HCT116 (cell line): ENCODE data around the gene WNT11. TPM values are rescaled to one million over a fixed set of nuclear protein-coding genes. Genes with fewer than 3 reads are reported as not detected.

ENCODE experiments used
- ATAC-seq: fragments of 200-7000 bp; cut with Tn5 transposase; 2 replicates; pipeline ENCODE4 v1.9.1; 2020; ENCODE audit warnings: mild to moderate bottlenecking, moderate library complexity
- BruUV-seq: library from RNA; stranded (reverse); fragments of 400-500 nt; replicated peaks from 2 replicates; lab custom pipeline; 2021; lab: Mats Ljungman, UMichigan
- CTCF ChIA-PET: fragments of 300-600 bp; sonication (Branson Sonifier 250); formaldehyde crosslinking; loops from one replicate; lab custom pipeline; 2021; ENCODE audit warnings: antibody characterized with exemption; lab: Charles Lee
- POLR2A ChIA-PET: fragments of 300-600, 350-600 bp; sonication (Branson Sonifier 250); formaldehyde crosslinking; loops from one replicate; lab custom pipeline; 2021; ENCODE audit warnings: antibody characterized with exemption; lab: Charles Lee
- RAD21 ChIA-PET, 2 experiments: fragments of 300-600 bp; sonication (Branson Sonifier 250); formaldehyde crosslinking; loops; one replicate each; lab custom pipeline; 2023; ENCODE audit warnings: low total read pairs in 2 of 2; ENCODE audit not compliant: uncharacterized antibody in 2 of 2, unreplicated experiment in 2 of 2, low non-redundant PET in 1 of 2; lab: Charles Lee
- DNase-seq: peaks from one replicate; pipeline ENCODE4 v3.0.0-alpha.2; 2010; ENCODE audit warnings: low read depth, low spot score
- H2AFZ ChIP-seq: fragments of 200-600 bp; shearing (Covaris generic), sonication (generic); 2 replicates; pipeline ENCODE4 v1.6.1; 2017; ENCODE audit warnings: low read depth, mixed run types, mixed read lengths, antibody characterized with exemption, low read length; ENCODE audit not compliant: poor library complexity, severe bottlenecking
- H3K27ac ChIP-seq: 2 replicates; pipeline ENCODE4 v1.5.1; 2012; ENCODE audit warnings: low read depth, low read length
- H3K27me3 ChIP-seq: fragments of 200-600 bp; sonication (generic); 2 replicates; pipeline ENCODE4 v1.6.1; 2016; ENCODE audit warnings: mixed run types, low read length, mixed read lengths; ENCODE audit not compliant: insufficient read depth
- H3K36me3 ChIP-seq, 2 experiments: fragments of 200-500 bp in 1 of 2; fragments of 200-600 bp in 1 of 2; sonication (Bioruptor generic) in 1 of 2; sonication (generic) in 1 of 2; 2 replicates each; pipeline versions ENCODE4 v1.5.1 to v1.6.1; 2014 to 2016; ENCODE audit warnings: low read length in 2 of 2, inconsistent platforms in 1 of 2, mixed read lengths in 1 of 2, mixed run types in 1 of 2; ENCODE audit not compliant: insufficient read depth in 2 of 2, control insufficient read depth in 1 of 2
- H3K4me1 ChIP-seq, 2 experiments: fragments of 200-600 bp in 1 of 2; sonication (generic) in 1 of 2; 2 replicates each; pipeline versions ENCODE4 v1.5.1 to v1.6.1; 2012 to 2017; ENCODE audit warnings: low read length in 2 of 2, inconsistent platforms in 1 of 2, mild to moderate bottlenecking in 1 of 2, mixed read lengths in 1 of 2, mixed run types in 1 of 2, moderate library complexity in 1 of 2; ENCODE audit not compliant: insufficient read depth in 2 of 2, control insufficient read depth in 1 of 2
- H3K4me2 ChIP-seq: fragments of 200-600 bp; sonication (generic); 2 replicates; pipeline ENCODE4 v1.6.1; 2017; ENCODE audit warnings: mixed run types, low read length, mixed read lengths
- H3K4me3 ChIP-seq, 2 experiments: fragments of 200-600 bp in 1 of 2; sonication (generic) in 1 of 2; replicated peaks in 1 of 2; 2 replicates each; pipeline ENCODE4 v1.5.1; 2011 to 2016; ENCODE audit warnings: low read length in 2 of 2, control low read depth in 1 of 2, low read depth in 1 of 2, mild to moderate bottlenecking in 1 of 2, mixed read lengths in 1 of 2, mixed run types in 1 of 2
- H3K79me2 ChIP-seq: fragments of 200-600 bp; sonication (generic); 2 replicates; pipeline ENCODE4 v1.6.1; 2017; ENCODE audit warnings: mild to moderate bottlenecking, mixed run types, low read length, moderate library complexity, mixed read lengths; ENCODE audit not compliant: insufficient read depth
- H3K9ac ChIP-seq: fragments of 200-600 bp; sonication (generic); 2 replicates; pipeline ENCODE4 v1.6.1; 2016; ENCODE audit warnings: low read length, mixed read lengths
- H3K9me2 ChIP-seq: fragments of 200-600 bp; sonication (generic), shearing (Covaris generic); 2 replicates; pipeline ENCODE4 v1.6.1; 2017; ENCODE audit warnings: mixed run types, mild to moderate bottlenecking, moderate library complexity; ENCODE audit not compliant: insufficient read depth
- H3K9me3 ChIP-seq, 2 experiments: fragments of 200-500 bp in 1 of 2; fragments of 200-600 bp in 1 of 2; sonication (Bioruptor generic) in 1 of 2; sonication (generic) in 1 of 2; 2 replicates each; pipeline ENCODE4 v1.6.1; 2014 to 2017; ENCODE audit warnings: low read length in 2 of 2, mixed read lengths in 2 of 2, inconsistent platforms in 1 of 2, low read depth in 1 of 2, mild to moderate bottlenecking in 1 of 2, mixed run types in 1 of 2, moderate library complexity in 1 of 2; ENCODE audit not compliant: control insufficient read depth in 1 of 2, insufficient read depth in 1 of 2
- H4K20me1 ChIP-seq: fragments of 200-600 bp; sonication (generic), shearing (Covaris generic); 2 replicates; pipeline ENCODE4 v1.6.1; 2017; ENCODE audit warnings: mixed run types, mild to moderate bottlenecking, moderate library complexity; ENCODE audit not compliant: insufficient read depth
- CEBPB ChIP-seq: IDR thresholded peaks from 2 replicates; pipeline ENCODE4 v1.6.1; 2012; ENCODE audit warnings: low read depth
- FOSL1 ChIP-seq: IDR thresholded peaks from 2 replicates; pipeline ENCODE4 v1.6.1; 2012; ENCODE audit warnings: low read depth
- POLR2AphosphoS5 ChIP-seq: IDR thresholded peaks from 2 replicates; pipeline ENCODE4 v1.6.1; 2011; ENCODE audit warnings: mild to moderate bottlenecking, low read depth, low read length, moderate library complexity
- SIN3A ChIP-seq: IDR thresholded peaks from 2 replicates; pipeline ENCODE4 v1.6.1; 2012; ENCODE audit warnings: low read depth
- SRF ChIP-seq: IDR thresholded peaks from 2 replicates; pipeline ENCODE4 v1.6.1; 2012; ENCODE audit warnings: low read depth
- TCF7L2 ChIP-seq: IDR thresholded peaks from 2 replicates; pipeline ENCODE4 v1.7.0; 2011; ENCODE audit warnings: borderline replicate concordance, inconsistent platforms; ENCODE audit not compliant: insufficient read depth, insufficient read length; ENCODE audit errors: extremely low read depth
- intact Hi-C: fragments of 100-400 bp; cut with micrococcal nuclease; formaldehyde crosslinking; loops from 2 replicates; pipeline ENCODE4 v1.10.0; 2022
- total RNA-seq: library from RNA; stranded (reverse); gene quantifications from one replicate; pipeline ENCODE4 v1.2.1, GENCODE V29; 2021; ENCODE audit not compliant: unreplicated experiment
- TF ChIP-seq, protein P1 (sequence below): IDR thresholded peaks from 2 replicates; pipeline ENCODE4 v1.6.1; 2011; ENCODE audit warnings: mild to moderate bottlenecking, low read length, moderate library complexity; ENCODE audit not compliant: insufficient replicate concordance; ENCODE audit errors: extremely low read depth
- TF ChIP-seq, protein P2 (sequence below): IDR thresholded peaks from 2 replicates; pipeline ENCODE4 v1.6.1; 2012

Gene WNT11
- total RNA-seq, 1 experiment from 2014 or later: 1.9 TPM

DNA sequence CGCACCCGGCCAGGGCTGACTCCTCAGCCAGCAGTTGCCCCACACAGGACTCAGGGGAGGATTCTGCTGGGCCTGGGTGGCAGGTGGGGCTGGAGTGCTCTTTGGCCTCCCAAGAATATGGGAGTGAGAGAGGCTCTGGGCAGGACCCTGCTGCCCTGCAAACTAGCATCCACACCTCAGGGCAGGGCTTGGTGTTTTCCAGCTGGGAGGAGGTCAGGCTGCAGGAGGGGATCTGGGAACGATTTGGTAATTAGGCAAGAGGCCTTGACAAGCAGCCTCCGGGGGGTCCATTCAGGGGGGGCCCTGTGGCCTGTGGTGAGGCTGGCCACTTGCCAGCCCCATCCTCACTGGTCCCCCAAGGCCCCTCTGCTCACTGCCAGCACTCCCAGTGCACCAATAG, 35.8 kb downstream of the WNT11 start:
- ATAC-seq: no peak
- no peak for DNase-seq
- Histone ChIP-seq H3K9me2 (no peaks in the 10 kb centered on the region), H3K36me3 (no peaks in the 10 kb centered on the region), H2AFZ (no peak overlapping the region), H4K20me1 (no peaks in the 10 kb centered on the region), H3K9ac (no peak overlapping the region)
- BruUV-seq: no TSS peak
- CTCF ChIA-PET: no interaction called here
- TF ChIP-seq SIN3A (no peak), FOSL1 (no peak)
- TF ChIP-seq, all 23 proteins: peak for 0
- Histone ChIP-seq H3K4me3 (no peak overlapping the region), H3K27me3 (no peaks in the 10 kb centered on the region), H3K79me2 (no peaks in the 10 kb centered on the region), H3K4me2 (no peak overlapping the region), H3K9me3 (no peaks in the 10 kb centered on the region), H3K4me1 (no peaks in the 10 kb centered on the region), H3K27ac (no peak overlapping the region)
- POLR2A ChIA-PET: no interaction called here
- RAD21 ChIA-PET: no interaction called here
- intact Hi-C loops: no loop called here

DNA sequence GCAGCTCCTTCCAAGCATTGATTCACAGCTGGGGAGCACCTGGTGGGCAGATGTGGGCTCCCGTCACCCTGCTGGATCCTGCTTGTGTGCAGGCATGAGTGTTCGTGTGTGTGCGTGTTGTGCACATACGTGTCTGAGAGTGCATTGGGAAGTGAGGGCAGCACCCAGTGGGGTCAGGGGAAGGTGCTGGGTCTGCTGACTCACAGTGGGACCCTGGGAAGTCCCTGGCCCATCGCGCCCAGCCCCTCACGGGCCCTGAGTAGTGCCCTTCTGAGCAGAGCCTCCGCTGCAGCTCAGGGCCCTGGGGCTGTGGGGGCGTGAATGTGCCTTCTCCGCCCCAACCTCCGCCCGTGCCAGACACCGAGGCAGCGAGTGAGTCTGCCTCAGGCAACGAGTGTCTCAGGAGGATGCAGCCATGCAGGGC, 36.8 kb downstream of the WNT11 start:
- no peak for TF ChIP-seq CEBPB
- TF ChIP-seq SRF: no peak
- TF ChIP-seq, protein P1, sequence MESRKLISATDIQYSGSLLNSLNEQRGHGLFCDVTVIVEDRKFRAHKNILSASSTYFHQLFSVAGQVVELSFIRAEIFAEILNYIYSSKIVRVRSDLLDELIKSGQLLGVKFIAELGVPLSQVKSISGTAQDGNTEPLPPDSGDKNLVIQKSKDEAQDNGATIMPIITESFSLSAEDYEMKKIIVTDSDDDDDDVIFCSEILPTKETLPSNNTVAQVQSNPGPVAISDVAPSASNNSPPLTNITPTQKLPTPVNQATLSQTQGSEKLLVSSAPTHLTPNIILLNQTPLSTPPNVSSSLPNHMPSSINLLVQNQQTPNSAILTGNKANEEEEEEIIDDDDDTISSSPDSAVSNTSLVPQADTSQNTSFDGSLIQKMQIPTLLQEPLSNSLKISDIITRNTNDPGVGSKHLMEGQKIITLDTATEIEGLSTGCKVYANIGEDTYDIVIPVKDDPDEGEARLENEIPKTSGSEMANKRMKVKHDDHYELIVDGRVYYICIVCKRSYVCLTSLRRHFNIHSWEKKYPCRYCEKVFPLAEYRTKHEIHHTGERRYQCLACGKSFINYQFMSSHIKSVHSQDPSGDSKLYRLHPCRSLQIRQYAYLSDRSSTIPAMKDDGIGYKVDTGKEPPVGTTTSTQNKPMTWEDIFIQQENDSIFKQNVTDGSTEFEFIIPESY: no peak
- no peak for TF ChIP-seq TCF7L2
- TF ChIP-seq, protein P2, sequence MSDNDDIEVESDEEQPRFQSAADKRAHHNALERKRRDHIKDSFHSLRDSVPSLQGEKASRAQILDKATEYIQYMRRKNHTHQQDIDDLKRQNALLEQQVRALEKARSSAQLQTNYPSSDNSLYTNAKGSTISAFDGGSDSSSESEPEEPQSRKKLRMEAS: no peak
- TF ChIP-seq POLR2AphosphoS5: no peak
- no TSS peak for BruUV-seq
- RAD21 ChIA-PET: no interaction called here
- Histone ChIP-seq H3K4me3 (no peak overlapping the region), H3K9ac (no peak overlapping the region), H3K27ac (no peak overlapping the region), H3K36me3 (no peaks in the 10 kb centered on the region), H2AFZ (no peak overlapping the region), H3K4me2 (no peak overlapping the region), H3K9me3 (no peaks in the 10 kb centered on the region), H3K27me3 (no peaks in the 10 kb centered on the region), H3K4me1 (no peaks in the 10 kb centered on the region), H3K9me2 (no peaks in the 10 kb centered on the region), H4K20me1 (no peaks in the 10 kb centered on the region), H3K79me2 (no peaks in the 10 kb centered on the region)
- ATAC-seq: no peak; the same call in 1 of the 2 replicates
- CTCF ChIA-PET: no interaction called here
- intact Hi-C loops: no loop called here
- POLR2A ChIA-PET: no interaction called here
- no peak for DNase-seq
